Ishikawa (cell line): ENCODE data around the gene IQUB.

Experiments
- CEBPB ChIP-seq: IDR thresholded peaks from 2 replicates; pipeline ENCODE4 v1.6.1; 2012
- CREB1 ChIP-seq: IDR thresholded peaks from 2 replicates; pipeline ENCODE4 v1.6.1; 2012; ENCODE audit warnings: low read depth
- EGR1 ChIP-seq: IDR thresholded peaks from 2 replicates; pipeline ENCODE4 v1.6.1; 2012
- EP300 ChIP-seq: IDR thresholded peaks from 2 replicates; pipeline ENCODE4 v1.6.1; 2012; ENCODE audit warnings: borderline replicate concordance
- FOXM1 ChIP-seq: IDR thresholded peaks from 2 replicates; pipeline ENCODE4 v1.6.1; 2012; ENCODE audit warnings: low read depth, borderline replicate concordance
- MAX ChIP-seq: IDR thresholded peaks from 2 replicates; pipeline ENCODE4 v1.6.1; 2012
- RAD21 ChIP-seq: IDR thresholded peaks from 2 replicates; pipeline ENCODE4 v1.6.1; 2012; ENCODE audit warnings: low read depth
- REST ChIP-seq: IDR thresholded peaks from 2 replicates; pipeline ENCODE4 v1.6.1; 2012; ENCODE audit warnings: low read depth, mild to moderate bottlenecking
- TAF1 ChIP-seq: IDR thresholded peaks from 2 replicates; pipeline ENCODE4 v1.6.1; 2012; ENCODE audit warnings: low read depth, mild to moderate bottlenecking
- TCF12 ChIP-seq: IDR thresholded peaks from 2 replicates; pipeline ENCODE4 v1.6.1; 2012; ENCODE audit warnings: low read depth
- USF1 ChIP-seq: IDR thresholded peaks from 2 replicates; pipeline ENCODE4 v1.6.1; 2012
- YY1 ChIP-seq: IDR thresholded peaks from 2 replicates; pipeline ENCODE4 v1.6.1; 2012; ENCODE audit warnings: low read depth
- ZBTB7A ChIP-seq: IDR thresholded peaks from 2 replicates; pipeline ENCODE4 v1.6.1; 2012; ENCODE audit warnings: low read depth

GRCh38 chr7:123528265-123528664, 6.1 kb downstream of the IQUB start:
- no peak for TF ChIP-seq REST
- no peak for TF ChIP-seq TAF1
- no peak for TF ChIP-seq YY1
- TF ChIP-seq EP300: no peak
- no peak for TF ChIP-seq MAX
- no peak for TF ChIP-seq RAD21
- TF ChIP-seq ZBTB7A: no peak
- TF ChIP-seq CREB1: no peak
- TF ChIP-seq FOXM1: no peak
- no peak for TF ChIP-seq CEBPB
- no peak for TF ChIP-seq EGR1
- TF ChIP-seq TCF12: no peak
- TF ChIP-seq USF1: no peak
